Lung (tissue), 12 donors: ENCODE measurements around the gene PHACTR1. TPM values are rescaled to one million over a fixed set of nuclear protein-coding genes. Genes with fewer than 3 reads are reported as not detected.

Source experiments
- ATAC-seq: fragments of 200-7000 bp; cut with Tn5 transposase; one replicate; pipeline ENCODE4 v1.9.1; 2020; ENCODE audit warnings: moderate number of reproducible peaks; ENCODE audit not compliant: insufficient read depth, low FRiP score
- DNase-seq, 3 donors: peaks; one replicate each; pipeline ENCODE4 v3.0.0-alpha.2; 2013 to 2017
- H3K27ac ChIP-seq, 2 donors: one replicate each; pipeline ENCODE4 v1.5.1; 2013; ENCODE audit warnings: mild to moderate bottlenecking in 2 of 2, moderate library complexity in 2 of 2, control low read depth in 1 of 2, inconsistent platforms in 1 of 2, low read depth in 1 of 2, low read length in 1 of 2
- H3K27me3 ChIP-seq, 3 donors: one replicate each; pipeline ENCODE4 v1.5.1; 2013; ENCODE audit warnings: low read length in 2 of 3; ENCODE audit not compliant: control insufficient read depth in 3 of 3, insufficient read depth in 3 of 3
- H3K36me3 ChIP-seq, 4 donors: one replicate each; pipeline ENCODE4 v1.5.1; 2013; ENCODE audit warnings: low read length in 4 of 4, mild to moderate bottlenecking in 1 of 4, moderate library complexity in 1 of 4; ENCODE audit not compliant: control insufficient read depth in 4 of 4, insufficient read depth in 4 of 4
- H3K4me1 ChIP-seq, 5 donors: one replicate each; pipeline ENCODE4 v1.5.1; 2013; ENCODE audit warnings: low read length in 5 of 5, mild to moderate bottlenecking in 2 of 5, moderate library complexity in 1 of 5; ENCODE audit not compliant: control insufficient read depth in 5 of 5, insufficient read depth in 5 of 5
- H3K4me3 ChIP-seq: one replicate; pipeline ENCODE4 v1.5.1; 2013; ENCODE audit warnings: mild to moderate bottlenecking, control low read depth, moderate library complexity
- H3K9ac ChIP-seq, 2 donors: one replicate each; pipeline ENCODE4 v1.5.1; 2013; ENCODE audit warnings: low read length in 2 of 2, control low read depth in 1 of 2; ENCODE audit not compliant: insufficient read depth in 1 of 2
- H3K9me3 ChIP-seq, 4 donors: one replicate each; pipeline ENCODE4 v1.5.1; 2013; ENCODE audit warnings: low read length in 3 of 4, mild to moderate bottlenecking in 1 of 4, moderate library complexity in 1 of 4; ENCODE audit not compliant: control insufficient read depth in 4 of 4, insufficient read depth in 3 of 4
- WGBS, 2 donors: extraction: QIAGEN DNeasy Blood & Tissue Kit; methylation state at CpG; one replicate each; pipeline ENCODE4 v1.1.7; 2013; 5-methylcytosine and 5-hydroxymethylcytosine counted together
- polyA plus RNA-seq, 2 donors: library from polyadenylated mRNA; stranded (reverse); fragments of 200-250 nt; gene quantifications; one replicate each; pipeline ENCODE4 v1.2.1, GENCODE V29; 2013
- total RNA-seq, 2 donors: library from RNA; depleted of rRNA in 1 of 2; stranded (reverse); fragments of >200 nt in 1 of 2; gene quantifications; one replicate each; pipeline ENCODE4 v1.2.1, GENCODE V29; 2014 to 2021
- TF ChIP-seq, protein P1 (sequence below): IDR thresholded peaks from 2 replicates; pipeline ENCODE4 v1.5.1; 2012; ENCODE audit warnings: mild to moderate bottlenecking; ENCODE audit errors: control extremely low read depth, extremely low read depth
- donor health status: control.
- donor health status: control.
- donor health status: Bipolar disorder and iron deficiency.
- donor health status: healthy.
- donor health status: DM: yes; HTN: yes; CAD: no.

PHACTR1 gene
- total and polyA plus RNA-seq, 4 donors = 16.3 to 58.8 (median 41.9) TPM

GRCh38 chr6:12898603-12899002 is 182.0 kb downstream of the PHACTR1 start:
- ATAC-seq = no peak

GRCh38 chr6:12899046-12899833 is 182.7 kb downstream of the PHACTR1 start:
- no peak overlapping the region for H3K27ac ChIP-seq
- no peak for ATAC-seq
- DNase-seq = peak in 1 of 3 donors; percentile 13
- H3K4me1 ChIP-seq = peaks cover 0 to 10% (median 0%) of the 10 kb centered on the region in 5 donors
- TF ChIP-seq, protein P1, sequence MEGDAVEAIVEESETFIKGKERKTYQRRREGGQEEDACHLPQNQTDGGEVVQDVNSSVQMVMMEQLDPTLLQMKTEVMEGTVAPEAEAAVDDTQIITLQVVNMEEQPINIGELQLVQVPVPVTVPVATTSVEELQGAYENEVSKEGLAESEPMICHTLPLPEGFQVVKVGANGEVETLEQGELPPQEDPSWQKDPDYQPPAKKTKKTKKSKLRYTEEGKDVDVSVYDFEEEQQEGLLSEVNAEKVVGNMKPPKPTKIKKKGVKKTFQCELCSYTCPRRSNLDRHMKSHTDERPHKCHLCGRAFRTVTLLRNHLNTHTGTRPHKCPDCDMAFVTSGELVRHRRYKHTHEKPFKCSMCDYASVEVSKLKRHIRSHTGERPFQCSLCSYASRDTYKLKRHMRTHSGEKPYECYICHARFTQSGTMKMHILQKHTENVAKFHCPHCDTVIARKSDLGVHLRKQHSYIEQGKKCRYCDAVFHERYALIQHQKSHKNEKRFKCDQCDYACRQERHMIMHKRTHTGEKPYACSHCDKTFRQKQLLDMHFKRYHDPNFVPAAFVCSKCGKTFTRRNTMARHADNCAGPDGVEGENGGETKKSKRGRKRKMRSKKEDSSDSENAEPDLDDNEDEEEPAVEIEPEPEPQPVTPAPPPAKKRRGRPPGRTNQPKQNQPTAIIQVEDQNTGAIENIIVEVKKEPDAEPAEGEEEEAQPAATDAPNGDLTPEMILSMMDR = no peak
- H3K36me3 ChIP-seq = no peaks in the 10 kb centered on the region
- H3K9ac ChIP-seq = no peak overlapping the region
- peaks cover 0 to 4% (median 0%) of the 10 kb centered on the region in 3 donors for H3K27me3 ChIP-seq
- no peaks in the 10 kb centered on the region for H3K9me3 ChIP-seq
- 86 to 88% methylated on average over 4 of the region's 4 CpGs for WGBS, 2 donors
- H3K4me3 ChIP-seq = no peak overlapping the region

More at GRCh38 chr6:12898603-12899002, 182.0 kb downstream of the PHACTR1 start:
- Histone ChIP-seq H3K27ac (no peak overlapping the region), H3K9me3 (no peaks in the 10 kb centered on the region), H3K9ac (no peak overlapping the region), H3K27me3 (peaks cover 0 to 4% (median 0%) of the 10 kb centered on the region in 3 donors), H3K4me3 (no peak overlapping the region), H3K36me3 (no peaks in the 10 kb centered on the region), H3K4me1 (peaks cover 0 to 10% (median 0%) of the 10 kb centered on the region in 5 donors)
- DNase-seq = no peak
- 93 to 95% methylated on average over 10 of the region's 10 CpGs for WGBS, 2 donors
- TF ChIP-seq, protein P1 = no peak

DNA sequence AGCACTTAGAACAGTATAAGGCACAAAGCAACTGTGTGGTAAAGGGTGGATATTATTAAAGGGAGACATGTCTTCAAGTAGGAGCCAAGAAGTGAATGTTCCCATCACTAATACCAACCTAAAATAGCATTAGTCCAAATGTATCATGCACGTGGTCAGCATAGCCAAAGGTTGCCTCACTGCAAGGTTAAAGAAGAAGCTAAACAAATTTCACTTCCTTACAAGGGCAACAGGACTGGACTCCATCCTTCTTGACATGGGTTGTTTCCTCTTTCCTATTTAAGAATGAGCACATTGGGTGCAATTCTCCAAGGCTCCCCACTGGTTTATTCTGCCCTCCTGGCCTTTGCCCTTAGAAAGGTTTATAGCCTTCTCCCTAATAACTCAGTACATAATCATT is 186.7 kb downstream of the PHACTR1 start:
- Histone ChIP-seq H3K4me1 (peaks cover 0 to 8% (median 0%) of the 10 kb centered on the region in 5 donors), H3K27ac (no peak overlapping the region), H3K4me3 (no peak overlapping the region), H3K9ac (no peak overlapping the region), H3K36me3 (no peaks in the 10 kb centered on the region), H3K9me3 (no peaks in the 10 kb centered on the region), H3K27me3 (no peaks in the 10 kb centered on the region)
- TF ChIP-seq, protein P1 = no peak
- 25 to 32% methylated on average over 1 of the region's 1 CpG for WGBS, 2 donors
- ATAC-seq (no peak), DNase-seq (no peak)
